IMR-90 (cell line): ENCODE results near the gene PRKAG2. TPM values are rescaled to one million over a fixed set of nuclear protein-coding genes. Genes with fewer than 3 reads are reported as not detected.

ENCODE experiments used
- ATAC-seq: fragments of 200-7000 bp; cut with Tn5 transposase; 2 replicates; pipeline ENCODE4 v1.9.1; 2020; ENCODE audit warnings: low read depth, mild to moderate bottlenecking, moderate library complexity
- BruUV-seq: library from RNA; stranded (reverse); fragments of 400-500 nt; replicated peaks from 2 replicates; lab custom pipeline; 2021; lab: Mats Ljungman, UMichigan
- CTCF ChIA-PET: fragments of 300-600 bp; formaldehyde crosslinking; extraction: SDS; loops from one replicate; lab custom pipeline; 2021; ENCODE audit warnings: antibody characterized with exemption; lab: Yijun Ruan, JAX
- POLR2A ChIA-PET: fragments of 300-600 bp; sonication (Branson Sonifier 250); formaldehyde crosslinking; loops from one replicate; lab custom pipeline; 2022; ENCODE audit warnings: antibody characterized with exemption; ENCODE audit not compliant: unreplicated experiment; lab: Charles Lee
- DNase-seq: peaks from one replicate; pipeline ENCODE4 v3.0.0; 2013
- H2AFZ ChIP-seq: replicated peaks from 2 replicates; pipeline ENCODE3; 2013; ENCODE audit warnings: low read length, mild to moderate bottlenecking; ENCODE audit not compliant: poor library complexity
- H2AK5ac ChIP-seq: 2 replicates; pipeline ENCODE4 v1.6.1; 2013; ENCODE audit warnings: low read depth, low read length, inconsistent platforms
- H2AK9ac ChIP-seq: replicated peaks from 2 replicates; pipeline ENCODE3; 2013; ENCODE audit warnings: mild to moderate bottlenecking, low read depth, low read length, moderate library complexity; ENCODE audit not compliant: poor library complexity
- H2BK120ac ChIP-seq: 2 replicates; pipeline ENCODE4 v1.6.1; 2013; ENCODE audit warnings: low read depth, low read length, inconsistent platforms
- H2BK15ac ChIP-seq: 3 replicates; pipeline ENCODE4 v1.6.1; 2013; ENCODE audit warnings: low read depth, low read length, inconsistent platforms
- H2BK20ac ChIP-seq: 2 replicates; pipeline ENCODE4 v1.6.1; 2013; ENCODE audit warnings: low read depth, mild to moderate bottlenecking, inconsistent platforms, low read length, moderate library complexity
- H2BK5ac ChIP-seq: 2 replicates; pipeline ENCODE4 v1.6.1; 2013; ENCODE audit warnings: mild to moderate bottlenecking, low read depth, low read length, inconsistent platforms; ENCODE audit not compliant: poor library complexity, severe bottlenecking
- H3K14ac ChIP-seq: replicated peaks from 2 replicates; pipeline ENCODE4 v1.6.1; 2013; ENCODE audit warnings: low read depth, low read length, inconsistent platforms
- H3K18ac ChIP-seq: 2 replicates; pipeline ENCODE4 v1.6.1; 2013; ENCODE audit warnings: low read depth, low read length, control low read depth
- H3K23ac ChIP-seq: 2 replicates; pipeline ENCODE4 v1.6.1; 2013; ENCODE audit warnings: low read depth, low read length, inconsistent platforms
- H3K27ac ChIP-seq: 2 replicates; pipeline ENCODE4 v1.5.1; 2013; ENCODE audit warnings: mild to moderate bottlenecking, control low read depth, low read length; ENCODE audit not compliant: insufficient read depth
- H3K27me3 ChIP-seq: 2 replicates; pipeline ENCODE4 v1.6.1; 2013; ENCODE audit warnings: low read length; ENCODE audit not compliant: control insufficient read depth, insufficient read depth
- H3K36me3 ChIP-seq: 2 replicates; pipeline ENCODE4 v1.6.1; 2013; ENCODE audit warnings: low read length, mixed read lengths; ENCODE audit not compliant: control insufficient read depth, insufficient read depth
- H3K4ac ChIP-seq: 2 replicates; pipeline ENCODE4 v1.6.1; 2013; ENCODE audit warnings: low read depth, low read length, inconsistent platforms
- H3K4me1 ChIP-seq: 2 replicates; pipeline ENCODE4 v1.6.1; 2013; ENCODE audit warnings: low read length, mixed read lengths; ENCODE audit not compliant: control insufficient read depth, insufficient read depth
- H3K4me2 ChIP-seq: 2 replicates; pipeline ENCODE4 v1.6.1; 2013; ENCODE audit warnings: low read depth, mild to moderate bottlenecking, control low read depth, low read length, moderate library complexity
- H3K4me3 ChIP-seq: 2 replicates; pipeline ENCODE4 v1.5.1; 2013; ENCODE audit warnings: low read depth, mild to moderate bottlenecking, control low read depth, low read length, moderate library complexity; ENCODE audit not compliant: insufficient read depth
- H3K56ac ChIP-seq: 2 replicates; pipeline ENCODE4 v1.6.1; 2013; ENCODE audit warnings: low read length, inconsistent platforms; ENCODE audit not compliant: insufficient read depth; ENCODE audit errors: extremely low read depth
- H3K79me1 ChIP-seq, 2 experiments: 2 replicates each; pipeline ENCODE4 v1.6.1; 2013; ENCODE audit warnings: low read length in 2 of 2, inconsistent platforms in 1 of 2, low read depth in 1 of 2
- H3K9ac ChIP-seq: 2 replicates; pipeline ENCODE4 v1.6.1; 2013; ENCODE audit warnings: low read depth, low read length, control low read depth
- H3K9me1 ChIP-seq: 2 replicates; pipeline ENCODE4 v1.6.1; 2013; ENCODE audit warnings: low read length, inconsistent platforms; ENCODE audit not compliant: insufficient read depth
- H3K9me3 ChIP-seq: 2 replicates; pipeline ENCODE4 v1.6.1; 2013; ENCODE audit warnings: low read length; ENCODE audit not compliant: control insufficient read depth, insufficient read depth
- H4K20me1 ChIP-seq: 2 replicates; pipeline ENCODE4 v1.6.1; 2013; ENCODE audit warnings: low read length, inconsistent platforms; ENCODE audit not compliant: insufficient read depth
- H4K5ac ChIP-seq: 2 replicates; pipeline ENCODE4 v1.6.1; 2013; ENCODE audit warnings: mild to moderate bottlenecking, low read depth, low read length, control low read depth
- H4K8ac ChIP-seq, 2 experiments: 2 replicates each; pipeline ENCODE4 v1.6.1; 2013; ENCODE audit warnings: low read depth in 2 of 2, low read length in 2 of 2, control low read depth in 1 of 2, inconsistent platforms in 1 of 2
- H4K91ac ChIP-seq: 2 replicates; pipeline ENCODE4 v1.6.1; 2013; ENCODE audit warnings: low read depth, low read length, inconsistent platforms; ENCODE audit not compliant: insufficient read depth
- BHLHE40 ChIP-seq: fragments of 150-350 bp; IDR thresholded peaks from 2 replicates; pipeline ENCODE4 v1.6.1; 2016; ENCODE audit warnings: mild to moderate bottlenecking, low read depth, low read length
- CEBPB ChIP-seq: IDR thresholded peaks from 2 replicates; pipeline ENCODE4 v1.6.1; 2012; ENCODE audit warnings: low read depth, low read length, improper control_type of control experiment
- CHD1 ChIP-seq: IDR thresholded peaks from 2 replicates; pipeline ENCODE4 v1.6.1; 2012; ENCODE audit warnings: low read depth, low read length, improper control_type of control experiment
- FOS ChIP-seq: fragments of 150-350 bp; IDR thresholded peaks from 2 replicates; pipeline ENCODE4 v1.6.1; 2016; ENCODE audit warnings: low read depth, low read length
- MAFK ChIP-seq: IDR thresholded peaks from 2 replicates; pipeline ENCODE4 v1.6.1; 2012; ENCODE audit warnings: low read depth, low read length, improper control_type of control experiment
- MAZ ChIP-seq: IDR thresholded peaks from 2 replicates; pipeline ENCODE4 v1.6.1; 2012; ENCODE audit warnings: low read depth, mild to moderate bottlenecking, low read length, improper control_type of control experiment, moderate library complexity, borderline replicate concordance
- NFE2L2 ChIP-seq: fragments of 150-350 bp; IDR thresholded peaks from 2 replicates; pipeline ENCODE4 v1.6.1; 2016; ENCODE audit warnings: low read depth, mild to moderate bottlenecking, low read length
- POLR2A ChIP-seq: IDR thresholded peaks from 2 replicates; pipeline ENCODE4 v1.6.1; 2012; ENCODE audit warnings: mild to moderate bottlenecking, low read depth, low read length
- RAD21 ChIP-seq: IDR thresholded peaks from 2 replicates; pipeline ENCODE4 v1.6.1; 2012; ENCODE audit warnings: low read length, improper control_type of control experiment
- RCOR1 ChIP-seq: IDR thresholded peaks from 2 replicates; pipeline ENCODE4 v1.6.1; 2012; ENCODE audit warnings: mild to moderate bottlenecking, low read length, improper control_type of control experiment; ENCODE audit not compliant: insufficient replicate concordance
- RFX5 ChIP-seq: IDR thresholded peaks from 2 replicates; pipeline ENCODE4 v1.8.0; 2012; ENCODE audit warnings: low read depth, mild to moderate bottlenecking, low read length, moderate library complexity
- SMC3 ChIP-seq: fragments of 150-350 bp; IDR thresholded peaks from 2 replicates; pipeline ENCODE4 v1.6.1; 2016; ENCODE audit warnings: low read depth, mild to moderate bottlenecking, antibody characterized with exemption, low read length, moderate library complexity
- WGBS, 2 experiments: methylation state at CpG; one replicate each; pipeline versions ENCODE4 v1.1.5 to v1.1.7; 2013; ENCODE audit warnings: missing lambda C conversion rate in 2 of 2; ENCODE audit not compliant: insufficient read length in 1 of 2; ENCODE audit errors: extremely low coverage in 2 of 2; 5-methylcytosine and 5-hydroxymethylcytosine counted together
- dilution Hi-C: fragments of 300-500 bp; cut with HindIII; formaldehyde crosslinking; loops from one replicate; pipeline ENCODE4 v1.14.3; 2018; ENCODE audit warnings: low sequenced_read_pairs; ENCODE audit not compliant: unreplicated experiment
- in situ Hi-C: fragments of 300-500 bp; cut with MboI; formaldehyde crosslinking; loops from 3 replicates; pipeline ENCODE4 v1.14.3; 2019; ENCODE audit warnings: low sequenced_read_pairs, inconsistent platforms, mixed read lengths
- intact Hi-C: fragments of 100-400 bp; cut with micrococcal nuclease; formaldehyde crosslinking; loops from 2 replicates; pipeline ENCODE4 v1.10.0; 2022
- polyA plus RNA-seq, 3 experiments: library from polyadenylated mRNA; depleted of rRNA; stranded (reverse); fragments of >200 nt; gene quantifications; 2 replicates each; pipeline ENCODE4 v1.2.3, GENCODE V29; 2012; ENCODE audit warnings: low replicate concordance in 1 of 3
- total RNA-seq: library from RNA; depleted of rRNA; stranded (reverse); fragments of >200 nt; gene quantifications from 2 replicates; pipeline ENCODE4 v1.2.3, GENCODE V29; 2012
- TF ChIP-seq, protein P1 (sequence below): conservative IDR thresholded peaks from 2 replicates; pipeline ENCODE4 v1.5.1; 2012; ENCODE audit warnings: mild to moderate bottlenecking, low read depth, low read length, improper control_type of control experiment
- TF ChIP-seq, protein P2 (sequence below): fragments of 150-350 bp; IDR thresholded peaks from 2 replicates; pipeline ENCODE4 v1.6.1; 2016; ENCODE audit warnings: low read depth, mild to moderate bottlenecking, low read length, moderate library complexity, borderline replicate concordance
- TF ChIP-seq, protein P3 (sequence below): fragments of 150-350 bp; IDR thresholded peaks from 2 replicates; pipeline ENCODE4 v1.6.1; 2017; ENCODE audit warnings: mild to moderate bottlenecking, antibody characterized with exemption, low read length, low read depth

The PRKAG2 gene
- total and polyA plus RNA-seq, 2 of the 4 experiments (the other 2 are of a cell fraction): 15.4 to 21.6 TPM

DNA sequence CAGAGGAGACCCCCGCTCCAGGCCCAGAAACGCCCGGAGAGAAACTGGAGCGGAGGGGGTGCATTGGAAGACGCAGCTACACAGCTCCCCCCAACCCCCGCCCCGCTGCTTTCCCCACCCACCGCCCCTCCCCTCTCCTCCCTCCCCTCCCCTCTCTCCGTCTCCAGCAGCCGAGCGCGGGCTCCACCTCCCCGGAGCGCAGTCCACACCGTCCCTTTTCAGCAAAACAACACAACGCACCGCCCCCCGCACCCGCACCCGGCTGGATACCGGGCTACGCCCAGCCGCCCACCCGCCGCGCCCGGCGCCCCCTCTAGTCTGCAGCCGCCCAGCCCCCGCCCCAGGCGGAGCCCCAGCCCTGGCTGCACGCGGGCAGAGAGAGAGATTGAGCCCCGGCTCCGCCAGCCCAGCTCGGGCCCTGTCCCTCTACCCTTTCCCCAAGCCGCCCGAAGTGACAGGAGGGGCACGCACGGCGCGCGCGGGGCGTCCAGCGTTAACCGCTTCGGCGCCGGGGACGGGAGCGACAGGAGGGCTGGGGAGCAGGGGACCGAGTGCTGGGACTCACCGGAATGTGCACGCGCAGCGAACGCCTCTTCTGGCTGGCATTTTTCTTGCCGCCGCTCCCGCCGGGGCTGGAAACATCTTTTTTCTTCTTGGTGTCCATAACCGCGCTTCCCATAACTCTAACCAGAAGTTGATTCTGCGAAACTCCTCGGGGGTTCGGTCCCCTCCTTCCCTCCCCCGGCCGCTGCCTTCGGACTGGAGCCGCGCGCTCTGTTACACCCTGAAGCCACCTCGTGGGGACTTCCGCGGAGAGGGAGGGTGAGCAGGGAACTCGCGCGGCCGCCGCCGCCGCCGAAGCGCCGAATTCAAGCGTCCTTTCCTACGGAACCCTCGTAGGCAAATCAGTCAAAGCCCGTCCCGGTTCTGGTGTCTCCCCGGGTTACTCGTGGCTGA, 695 bp downstream of the PRKAG2 start:
- Histone ChIP-seq H3K4ac (no peak overlapping the region), H4K5ac (no peak overlapping the region), H4K8ac (no peak overlapping the region), H3K4me2 (peak overlapping the region; percentile 90), H2BK15ac (no peak overlapping the region), H3K27ac (no peak overlapping the region), H3K4me1 (peaks cover 2% of the 10 kb centered on the region; the same call in 1 of the 2 replicates), H2BK120ac (no peak overlapping the region), H2AFZ (peak overlapping the region; percentile 91), H3K14ac (no peak overlapping the region), H4K20me1 (no peaks in the 10 kb centered on the region), H3K56ac (no peak overlapping the region), H3K9me3 (no peaks in the 10 kb centered on the region), H3K79me1 (no peaks in the 10 kb centered on the region), H3K27me3 (peaks cover 54% of the 10 kb centered on the region), H2BK20ac (no peak overlapping the region), H4K91ac (no peak overlapping the region), H3K4me3 (peak overlapping the region; percentile 49), H3K9me1 (no peaks in the 10 kb centered on the region), H2AK5ac (no peak overlapping the region), H3K9ac (no peak overlapping the region), H2AK9ac (peak overlapping the region; percentile 61), H2BK5ac (no peak overlapping the region), H3K23ac (no peak overlapping the region), H3K18ac (no peak overlapping the region), H3K36me3 (no peaks in the 10 kb centered on the region)
- no TSS peak for BruUV-seq
- ChIA-PET CTCF (no interaction called here), POLR2A (no interaction called here)
- intact Hi-C loops (no loop called here), in situ Hi-C loops (no loop called here), dilution Hi-C loops (no loop called here)
- WGBS, 2 experiments: 1% methylated on average over 16 of the region's 93 CpGs; no CpG with 5 or more reads in 1 of the 2 experiments
- ATAC-seq (peak; percentile 77), DNase-seq (no peak)
- TF ChIP-seq RAD21 (no peak), MAFK (no peak), CEBPB (no peak), CHD1 (no peak), MAZ (no peak), FOS (no peak), NFE2L2 (no peak), POLR2A (no peak), RFX5 (no peak), BHLHE40 (no peak), SMC3 (no peak), RCOR1 (no peak)
- TF ChIP-seq, protein P1, sequence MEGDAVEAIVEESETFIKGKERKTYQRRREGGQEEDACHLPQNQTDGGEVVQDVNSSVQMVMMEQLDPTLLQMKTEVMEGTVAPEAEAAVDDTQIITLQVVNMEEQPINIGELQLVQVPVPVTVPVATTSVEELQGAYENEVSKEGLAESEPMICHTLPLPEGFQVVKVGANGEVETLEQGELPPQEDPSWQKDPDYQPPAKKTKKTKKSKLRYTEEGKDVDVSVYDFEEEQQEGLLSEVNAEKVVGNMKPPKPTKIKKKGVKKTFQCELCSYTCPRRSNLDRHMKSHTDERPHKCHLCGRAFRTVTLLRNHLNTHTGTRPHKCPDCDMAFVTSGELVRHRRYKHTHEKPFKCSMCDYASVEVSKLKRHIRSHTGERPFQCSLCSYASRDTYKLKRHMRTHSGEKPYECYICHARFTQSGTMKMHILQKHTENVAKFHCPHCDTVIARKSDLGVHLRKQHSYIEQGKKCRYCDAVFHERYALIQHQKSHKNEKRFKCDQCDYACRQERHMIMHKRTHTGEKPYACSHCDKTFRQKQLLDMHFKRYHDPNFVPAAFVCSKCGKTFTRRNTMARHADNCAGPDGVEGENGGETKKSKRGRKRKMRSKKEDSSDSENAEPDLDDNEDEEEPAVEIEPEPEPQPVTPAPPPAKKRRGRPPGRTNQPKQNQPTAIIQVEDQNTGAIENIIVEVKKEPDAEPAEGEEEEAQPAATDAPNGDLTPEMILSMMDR: no peak
- TF ChIP-seq, protein P2, sequence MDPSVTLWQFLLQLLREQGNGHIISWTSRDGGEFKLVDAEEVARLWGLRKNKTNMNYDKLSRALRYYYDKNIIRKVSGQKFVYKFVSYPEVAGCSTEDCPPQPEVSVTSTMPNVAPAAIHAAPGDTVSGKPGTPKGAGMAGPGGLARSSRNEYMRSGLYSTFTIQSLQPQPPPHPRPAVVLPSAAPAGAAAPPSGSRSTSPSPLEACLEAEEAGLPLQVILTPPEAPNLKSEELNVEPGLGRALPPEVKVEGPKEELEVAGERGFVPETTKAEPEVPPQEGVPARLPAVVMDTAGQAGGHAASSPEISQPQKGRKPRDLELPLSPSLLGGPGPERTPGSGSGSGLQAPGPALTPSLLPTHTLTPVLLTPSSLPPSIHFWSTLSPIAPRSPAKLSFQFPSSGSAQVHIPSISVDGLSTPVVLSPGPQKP: no peak
- TF ChIP-seq, protein P3, sequence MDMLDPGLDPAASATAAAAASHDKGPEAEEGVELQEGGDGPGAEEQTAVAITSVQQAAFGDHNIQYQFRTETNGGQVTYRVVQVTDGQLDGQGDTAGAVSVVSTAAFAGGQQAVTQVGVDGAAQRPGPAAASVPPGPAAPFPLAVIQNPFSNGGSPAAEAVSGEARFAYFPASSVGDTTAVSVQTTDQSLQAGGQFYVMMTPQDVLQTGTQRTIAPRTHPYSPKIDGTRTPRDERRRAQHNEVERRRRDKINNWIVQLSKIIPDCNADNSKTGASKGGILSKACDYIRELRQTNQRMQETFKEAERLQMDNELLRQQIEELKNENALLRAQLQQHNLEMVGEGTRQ: no peak
